ENCODE results near the gene SEC24C. TPM values are rescaled to one million over a fixed set of nuclear protein-coding genes. Genes with fewer than 3 reads are reported as not detected.

SEC24C gene
- total RNA-seq, 1 experiment from 2014 or later, result 325 TPM

DNA sequence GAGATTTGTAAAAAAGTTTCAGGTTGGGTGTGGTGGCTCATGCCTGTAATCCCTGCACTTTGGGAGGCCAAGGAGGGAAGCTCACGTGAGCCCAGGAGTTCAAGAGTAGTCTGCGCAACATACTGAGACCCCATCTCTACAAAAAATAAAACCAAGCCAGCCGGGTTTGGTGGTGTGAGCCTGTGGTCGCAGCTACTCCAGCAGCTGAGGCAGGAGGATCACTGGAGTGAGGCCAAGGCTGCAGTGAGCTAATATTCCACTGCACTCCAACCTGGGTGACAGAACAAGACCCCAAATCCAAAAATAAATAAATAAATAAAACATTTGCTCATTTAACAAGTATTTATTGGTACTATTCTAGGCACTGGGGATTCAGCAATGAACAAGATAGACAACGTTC, 36.1 kb downstream of the SEC24C start:
- Histone ChIP-seq H3K27me3 (ENCODE audit: low read length) (no peaks in the 10 kb centered on the region), H3K4me1 (ENCODE audit: insufficient read depth, low read length) (peaks cover 46% of the 10 kb centered on the region), H3K79me2 (ENCODE audit: low read length) (peaks cover 94% of the 10 kb centered on the region), H3K4me2 (ENCODE audit: low read length) (peak overlapping the region; percentile 86), H3K9me2 (replicated peaks; ENCODE audit: low read length) (no peaks in the 10 kb centered on the region), H3K27ac (ENCODE audit: low read length) (no peak overlapping the region), H3K4me3 (ENCODE audit: low read length) (peak overlapping the region; percentile 66), H3K36me3 (ENCODE audit: low read depth, low read length) (peaks cover 25% of the 10 kb centered on the region), H3F3A (ENCODE audit: low read length, unreplicated experiment) (peaks cover 16% of the 10 kb centered on the region), H2AFZ (ENCODE audit: low read length) (no peak overlapping the region), H3K9ac (ENCODE audit: low read length) (no peak overlapping the region; the same call in 1 of the 2 replicates), H4K20me1 (ENCODE audit: low read length) (peaks cover 16% of the 10 kb centered on the region), H3K9me3 (ENCODE audit: low read length) (no peaks in the 10 kb centered on the region)
- no TSS peak for BruUV-seq (replicated peaks)
- DNase-seq, result no peak
- ChIA-PET CTCF (interaction anchor here (1.0 to 2.5 kb wide), 3 partner anchors 39 to 99 kb away, joined by 6 to 10 read pairs (median 9); no protein-coding TSS in a partner anchor), POLR2A (ENCODE audit: unreplicated experiment) (interaction anchor here (0.5 to 1.2 kb wide), 2 partner anchors 17 to 51 kb away, joined by 14 to 51 read pairs; no protein-coding TSS in a partner anchor)
- TF ChIP-seq, protein P1, sequence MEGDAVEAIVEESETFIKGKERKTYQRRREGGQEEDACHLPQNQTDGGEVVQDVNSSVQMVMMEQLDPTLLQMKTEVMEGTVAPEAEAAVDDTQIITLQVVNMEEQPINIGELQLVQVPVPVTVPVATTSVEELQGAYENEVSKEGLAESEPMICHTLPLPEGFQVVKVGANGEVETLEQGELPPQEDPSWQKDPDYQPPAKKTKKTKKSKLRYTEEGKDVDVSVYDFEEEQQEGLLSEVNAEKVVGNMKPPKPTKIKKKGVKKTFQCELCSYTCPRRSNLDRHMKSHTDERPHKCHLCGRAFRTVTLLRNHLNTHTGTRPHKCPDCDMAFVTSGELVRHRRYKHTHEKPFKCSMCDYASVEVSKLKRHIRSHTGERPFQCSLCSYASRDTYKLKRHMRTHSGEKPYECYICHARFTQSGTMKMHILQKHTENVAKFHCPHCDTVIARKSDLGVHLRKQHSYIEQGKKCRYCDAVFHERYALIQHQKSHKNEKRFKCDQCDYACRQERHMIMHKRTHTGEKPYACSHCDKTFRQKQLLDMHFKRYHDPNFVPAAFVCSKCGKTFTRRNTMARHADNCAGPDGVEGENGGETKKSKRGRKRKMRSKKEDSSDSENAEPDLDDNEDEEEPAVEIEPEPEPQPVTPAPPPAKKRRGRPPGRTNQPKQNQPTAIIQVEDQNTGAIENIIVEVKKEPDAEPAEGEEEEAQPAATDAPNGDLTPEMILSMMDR (conservative IDR thresholded peaks at IDR 0.05; ENCODE audit: low read depth, low read length), result no peak
- no peak for TF ChIP-seq EZH2 (IDR thresholded peaks at IDR 0.05; ENCODE audit: low read length, unreplicated experiment)
- no peak for TF ChIP-seq EZH2phosphoT487 (IDR thresholded peaks at IDR 0.05; ENCODE audit: borderline replicate concordance, low read length)
- intact Hi-C loops (cut with micrococcal nuclease), result no loop called here
- ATAC-seq, result no peak

DNA sequence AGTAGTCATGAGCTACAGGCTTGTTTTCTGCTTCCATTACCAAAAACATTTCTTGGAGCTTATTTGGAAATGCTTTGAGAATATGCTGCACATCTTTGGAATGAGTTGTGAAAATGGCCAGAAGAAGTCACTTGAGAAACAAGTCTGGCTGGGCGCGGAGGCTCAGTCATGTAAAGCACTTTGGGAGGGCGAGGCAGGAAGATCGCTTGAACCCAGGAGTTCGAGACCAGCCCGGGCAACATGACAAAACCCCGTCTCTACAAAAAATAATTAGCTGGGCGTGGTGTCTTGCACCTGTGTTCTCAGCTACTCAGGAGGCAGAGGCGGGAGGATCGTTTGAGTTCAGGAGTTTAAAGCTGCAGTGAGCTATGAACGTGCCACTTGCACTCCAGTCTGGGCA, 36.8 kb downstream of the SEC24C start:
- Histone ChIP-seq H3F3A (ENCODE audit: low read length, unreplicated experiment) (peaks cover 16% of the 10 kb centered on the region), H4K20me1 (ENCODE audit: low read length) (peaks cover 10% of the 10 kb centered on the region; the same call in 1 of the 2 replicates), H3K27ac (ENCODE audit: low read length) (no peak overlapping the region), H3K4me1 (ENCODE audit: insufficient read depth, low read length) (peaks cover 39% of the 10 kb centered on the region), H3K79me2 (ENCODE audit: low read length) (peaks cover 91% of the 10 kb centered on the region), H3K9me2 (replicated peaks; ENCODE audit: low read length) (no peaks in the 10 kb centered on the region), H3K9ac (ENCODE audit: low read length) (peak overlapping the region; percentile 81), H3K27me3 (ENCODE audit: low read length) (no peaks in the 10 kb centered on the region), H3K36me3 (ENCODE audit: low read depth, low read length) (peaks cover 19% of the 10 kb centered on the region), H3K9me3 (ENCODE audit: low read length) (no peaks in the 10 kb centered on the region), H3K4me2 (ENCODE audit: low read length) (peak overlapping the region; percentile 86), H2AFZ (ENCODE audit: low read length) (peak overlapping the region; percentile 78), H3K4me3 (ENCODE audit: low read length) (peak overlapping the region; percentile 66)
- POLR2A ChIA-PET (ENCODE audit: unreplicated experiment), result interaction anchor here (0.5 to 1.7 kb wide), 7 partner anchors 8 to 322 kb away, joined by 3 to 51 read pairs (median 6); no protein-coding TSS in a partner anchor
- CTCF ChIA-PET, result interaction anchor here (0.6 to 2.5 kb wide), 4 partner anchors 11 to 99 kb away, joined by 3 to 10 read pairs (median 8); no protein-coding TSS in a partner anchor
- ATAC-seq (no peak), DNase-seq (peak; percentile 50)
- BruUV-seq (replicated peaks), result no TSS peak
- intact Hi-C loops (cut with micrococcal nuclease), result loop anchor here (1.0 kb wide), 1 partner anchor 8 kb away; no protein-coding TSS in a partner anchor
- TF ChIP-seq EZH2 (IDR thresholded peaks at IDR 0.05; ENCODE audit: low read length, unreplicated experiment), result no peak

- H3K9me2 ChIP-seq (replicated peaks; ENCODE audit: low read length), result no peaks in the 10 kb centered on the region
- peaks cover 91% of the 10 kb centered on the region for H3K79me2 ChIP-seq (ENCODE audit: low read length)
- ATAC-seq, result peak; percentile 10
- peak overlapping the region; percentile 81 for H3K9ac ChIP-seq (ENCODE audit: low read length)
- ChIA-PET POLR2A (ENCODE audit: unreplicated experiment) (interaction anchor here (0.5 to 1.7 kb wide), 12 partner anchors 8 to 322 kb away, joined by 3 to 51 read pairs (median 4); a partner anchor contains a TSS), CTCF (interaction anchor here (0.6 to 2.5 kb wide), 4 partner anchors 11 to 98 kb away, joined by 3 to 10 read pairs (median 6); no protein-coding TSS in a partner anchor)
- TF ChIP-seq, protein P1 (conservative IDR thresholded peaks at IDR 0.05; ENCODE audit: low read depth, low read length), result no peak
- TF ChIP-seq EZH2 (IDR thresholded peaks at IDR 0.05; ENCODE audit: low read length, unreplicated experiment), result no peak
- TF ChIP-seq EZH2phosphoT487 (IDR thresholded peaks at IDR 0.05; ENCODE audit: borderline replicate concordance, low read length), result no peak
- no peaks in the 10 kb centered on the region for H3K9me3 ChIP-seq (ENCODE audit: low read length)
- DNase-seq, result no peak
- H2AFZ ChIP-seq (ENCODE audit: low read length), result peak overlapping the region; percentile 78
- peak overlapping the region; percentile 86 for H3K4me2 ChIP-seq (ENCODE audit: low read length)
- no peaks in the 10 kb centered on the region for H3K27me3 ChIP-seq (ENCODE audit: low read length)
- peaks cover 41% of the 10 kb centered on the region for H3K4me1 ChIP-seq (ENCODE audit: insufficient read depth, low read length)
- peaks cover 19% of the 10 kb centered on the region for H3K36me3 ChIP-seq (ENCODE audit: low read depth, low read length)
- no TSS peak for BruUV-seq (replicated peaks)
- H3K4me3 ChIP-seq (ENCODE audit: low read length), result peak overlapping the region; percentile 66
- peak overlapping the region; percentile 42 for H3K27ac ChIP-seq (ENCODE audit: low read length)
- peaks cover 13% of the 10 kb centered on the region; the same call in 1 of the 2 replicates for H4K20me1 ChIP-seq (ENCODE audit: low read length)
- peaks cover 16% of the 10 kb centered on the region for H3F3A ChIP-seq (ENCODE audit: low read length, unreplicated experiment)
- intact Hi-C loops (cut with micrococcal nuclease), result loop anchor here (1.0 kb wide), 1 partner anchor 8 kb away; no protein-coding TSS in a partner anchor
Observed at GRCh38 chr10:73781548-73781878, 37.3 kb downstream of the SEC24C start.

Measured in PC-3 (cell line).